Esophagus muscularis mucosa (tissue), 4 donors: Measurements from ENCODE around the gene UCHL3. TPM values are rescaled to one million over a fixed set of nuclear protein-coding genes. Genes with fewer than 3 reads are reported as not detected.

ENCODE experiments used
- DNase-seq: peaks from one replicate; pipeline ENCODE4 v3.0.0-alpha.2; 2017; ENCODE audit errors: extremely low spot score
- H3K27ac ChIP-seq, 4 donors: fragments of 200-600 bp; sonication (generic); replicated peaks in 1 of 4; 1 replicate in 3 of 4; 2 replicates in 1 of 4; pipeline ENCODE4 v1.5.1; 2016 to 2019; ENCODE audit warnings: mild to moderate bottlenecking in 1 of 4
- H3K27me3 ChIP-seq, 4 donors: fragments of 200-600 bp; sonication (generic); one replicate each; pipeline versions ENCODE4 v1.5.1 to v1.6.0; 2016 to 2019
- H3K36me3 ChIP-seq, 4 donors: fragments of 200-600 bp; sonication (generic); one replicate each; pipeline ENCODE4 v1.5.1; 2016 to 2019
- H3K4me1 ChIP-seq, 4 donors: fragments of 200-600 bp; sonication (generic); one replicate each; pipeline ENCODE4 v1.5.1; 2016 to 2019
- H3K4me3 ChIP-seq, 4 donors: fragments of 200-600 bp; sonication (generic); 1 replicate in 2 of 4; 2 replicates in 2 of 4; pipeline ENCODE4 v1.5.1; 2016 to 2019; ENCODE audit warnings: mild to moderate bottlenecking in 4 of 4, moderate library complexity in 1 of 4
- H3K9me3 ChIP-seq, 4 donors: fragments of 200-600 bp; sonication (generic); 1 replicate in 3 of 4; 2 replicates in 1 of 4; pipeline ENCODE4 v1.5.1; 2016 to 2019
- EP300 ChIP-seq: sonication (generic); formaldehyde crosslinking; IDR thresholded peaks from one replicate; pipeline ENCODE4 v1.6.1; 2017; ENCODE audit warnings: antibody characterized with exemption
- POLR2A ChIP-seq: fragments of 450-650 bp; IDR thresholded peaks from one replicate; pipeline ENCODE4 v1.6.1; 2017; ENCODE audit warnings: antibody characterized with exemption, moderate library complexity, mild to moderate bottlenecking, low read depth
- POLR2AphosphoS5 ChIP-seq, 2 donors: sonication (generic); formaldehyde crosslinking; IDR thresholded peaks; one replicate each; pipeline ENCODE4 v1.6.1; 2017; ENCODE audit warnings: antibody characterized with exemption in 2 of 2
- WGBS: methylation state at CpG from one replicate; pipeline ENCODE4 v1.1.5; 2018; 5-methylcytosine and 5-hydroxymethylcytosine counted together
- intact Hi-C: fragments of 100-400 bp; cut with DNase I; formaldehyde crosslinking; loops from one replicate; pipeline ENCODE4 v1.15.1; 2023
- total RNA-seq, 4 donors: library from RNA; depleted of rRNA; stranded (reverse); fragments of >200 nt; gene quantifications; one replicate each; pipeline versions ENCODE4 v1.1.0 to v1.2.1, GENCODE V29; 2016
- TF ChIP-seq, protein P1 (sequence below), 3 experiments: fragments of 200-600 bp in 2 of 3; fragments of 450-650 bp in 1 of 3; sonication (generic) in 2 of 3; IDR thresholded peaks; one replicate each; pipeline ENCODE4 v1.5.1; 2017 to 2019; ENCODE audit warnings: antibody characterized with exemption in 3 of 3, mild to moderate bottlenecking in 2 of 3, moderate library complexity in 1 of 3

The UCHL3 gene
- total RNA-seq, 4 donors from 2014 or later, result 11.2 to 32.3 (median 23.5) TPM

DNA sequence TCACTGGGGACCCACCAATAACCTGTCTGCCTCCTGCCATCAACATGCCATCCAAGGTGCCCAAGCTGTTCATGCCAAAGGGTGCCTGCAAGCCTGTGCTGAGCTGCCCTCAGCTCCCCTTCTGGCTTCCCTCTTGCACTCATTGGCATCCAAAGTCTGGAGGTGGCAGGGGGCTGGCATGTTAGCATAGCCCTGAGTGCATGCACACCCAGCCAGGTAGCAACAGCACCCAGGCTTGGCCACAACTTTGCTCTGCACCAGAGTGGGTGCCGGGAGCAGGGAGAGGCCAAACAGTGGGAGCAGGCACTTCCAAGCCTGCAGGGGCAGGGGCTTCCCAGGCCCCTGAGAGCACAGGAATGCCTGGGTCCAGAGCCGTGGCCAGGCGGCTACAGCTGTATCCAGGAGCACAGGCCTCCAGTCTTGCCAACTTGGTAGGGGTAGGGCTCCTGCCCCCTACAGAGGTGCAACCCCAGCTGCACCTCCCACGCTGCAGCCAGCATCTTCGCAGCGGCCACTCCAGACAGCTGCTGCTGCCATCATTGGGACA is 41.5 kb upstream of the UCHL3 start:
- WGBS, result 90% methylated on average over 6 of the region's 6 CpGs
- DNase-seq, result no peak
- TF ChIP-seq, protein P1, sequence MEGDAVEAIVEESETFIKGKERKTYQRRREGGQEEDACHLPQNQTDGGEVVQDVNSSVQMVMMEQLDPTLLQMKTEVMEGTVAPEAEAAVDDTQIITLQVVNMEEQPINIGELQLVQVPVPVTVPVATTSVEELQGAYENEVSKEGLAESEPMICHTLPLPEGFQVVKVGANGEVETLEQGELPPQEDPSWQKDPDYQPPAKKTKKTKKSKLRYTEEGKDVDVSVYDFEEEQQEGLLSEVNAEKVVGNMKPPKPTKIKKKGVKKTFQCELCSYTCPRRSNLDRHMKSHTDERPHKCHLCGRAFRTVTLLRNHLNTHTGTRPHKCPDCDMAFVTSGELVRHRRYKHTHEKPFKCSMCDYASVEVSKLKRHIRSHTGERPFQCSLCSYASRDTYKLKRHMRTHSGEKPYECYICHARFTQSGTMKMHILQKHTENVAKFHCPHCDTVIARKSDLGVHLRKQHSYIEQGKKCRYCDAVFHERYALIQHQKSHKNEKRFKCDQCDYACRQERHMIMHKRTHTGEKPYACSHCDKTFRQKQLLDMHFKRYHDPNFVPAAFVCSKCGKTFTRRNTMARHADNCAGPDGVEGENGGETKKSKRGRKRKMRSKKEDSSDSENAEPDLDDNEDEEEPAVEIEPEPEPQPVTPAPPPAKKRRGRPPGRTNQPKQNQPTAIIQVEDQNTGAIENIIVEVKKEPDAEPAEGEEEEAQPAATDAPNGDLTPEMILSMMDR (IDR thresholded peaks at IDR 0.05), result no peak
- TF ChIP-seq EP300 (no peak), POLR2A (no peak), POLR2AphosphoS5 (IDR thresholded peaks at IDR 0.05) (no peak)
- H3K4me3 ChIP-seq, result no peak overlapping the region
- no peaks in the 10 kb centered on the region for H3K4me1 ChIP-seq
- H3K27me3 ChIP-seq, result no peaks in the 10 kb centered on the region
- H3K9me3 ChIP-seq, result no peaks in the 10 kb centered on the region
- H3K36me3 ChIP-seq, result no peaks in the 10 kb centered on the region
- intact Hi-C loops, result no loop called here
- H3K27ac ChIP-seq, result no peak overlapping the region

DNA sequence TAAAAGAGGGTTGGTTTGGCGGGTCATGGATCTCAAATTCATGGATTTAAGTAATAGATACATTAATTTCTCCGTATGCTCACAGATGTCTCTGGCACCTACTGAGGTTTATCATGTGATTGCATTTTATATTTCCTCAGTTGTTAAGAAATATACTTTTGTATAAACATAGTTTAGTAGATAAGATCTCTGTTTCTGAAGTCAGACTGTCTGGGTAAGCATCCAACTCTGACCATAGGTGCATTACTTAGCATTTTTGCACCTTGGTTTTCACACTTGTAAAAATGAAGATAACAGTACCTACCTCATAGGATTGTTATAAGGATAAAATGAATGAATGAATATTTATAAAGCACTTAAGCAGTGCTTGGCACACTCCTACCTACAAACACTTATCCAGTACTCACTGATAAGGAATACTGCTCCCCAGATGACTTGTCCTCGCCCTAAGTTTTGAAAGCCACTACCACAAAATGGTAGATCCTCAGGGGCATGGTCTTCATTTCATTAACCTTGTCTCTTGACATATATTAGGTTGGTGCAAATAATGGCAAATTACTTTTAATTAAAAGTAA is 38.5 kb upstream of the UCHL3 start:
- intact Hi-C loops, result no loop called here
- no peak overlapping the region for H3K4me3 ChIP-seq
- H3K36me3 ChIP-seq, result no peaks in the 10 kb centered on the region

DNA sequence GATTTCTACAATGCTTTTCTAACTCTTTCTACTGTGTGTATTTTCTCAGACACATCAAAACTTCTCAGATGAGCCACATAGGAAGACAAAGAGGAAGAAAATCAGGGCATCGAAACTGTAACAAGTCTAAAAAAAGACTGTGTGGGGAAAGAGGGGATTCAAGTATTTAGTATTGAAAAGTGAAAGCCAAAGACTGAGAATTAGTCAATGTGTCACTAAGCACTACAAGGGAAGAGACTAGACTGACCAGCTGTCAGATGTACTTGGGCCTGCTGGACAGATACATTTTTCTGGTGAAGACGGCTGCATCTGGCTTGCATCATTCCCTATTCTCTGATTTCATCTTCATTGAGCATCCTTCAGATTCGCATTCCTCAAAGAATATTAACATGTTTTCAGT is 37.3 kb upstream of the UCHL3 start:
- no peak for TF ChIP-seq EP300
- no peak for TF ChIP-seq POLR2A
- TF ChIP-seq POLR2AphosphoS5 (IDR thresholded peaks at IDR 0.05), result no peak
- TF ChIP-seq, protein P1 (IDR thresholded peaks at IDR 0.05), result no peak
- H3K27me3 ChIP-seq, result no peaks in the 10 kb centered on the region
- intact Hi-C loops, result no loop called here
- no peaks in the 10 kb centered on the region for H3K9me3 ChIP-seq
- no peaks in the 10 kb centered on the region for H3K4me1 ChIP-seq
- no peak overlapping the region for H3K4me3 ChIP-seq
- no peak overlapping the region for H3K27ac ChIP-seq
- H3K36me3 ChIP-seq, result no peaks in the 10 kb centered on the region
- 59% methylated on average over 3 of the region's 3 CpGs for WGBS
- no peak for DNase-seq

More for the DNA sequence above, 38.5 kb upstream of the UCHL3 start:
- H3K27me3 ChIP-seq, result no peaks in the 10 kb centered on the region
- no peak for DNase-seq
- H3K27ac ChIP-seq, result no peak overlapping the region
- TF ChIP-seq POLR2AphosphoS5 (IDR thresholded peaks at IDR 0.05) (no peak), EP300 (no peak), POLR2A (no peak)
- TF ChIP-seq, protein P1 (IDR thresholded peaks at IDR 0.05), result no peak
- no peaks in the 10 kb centered on the region for H3K9me3 ChIP-seq
- 97% methylated on average over 3 of the region's 3 CpGs for WGBS
- no peaks in the 10 kb centered on the region for H3K4me1 ChIP-seq

DNA sequence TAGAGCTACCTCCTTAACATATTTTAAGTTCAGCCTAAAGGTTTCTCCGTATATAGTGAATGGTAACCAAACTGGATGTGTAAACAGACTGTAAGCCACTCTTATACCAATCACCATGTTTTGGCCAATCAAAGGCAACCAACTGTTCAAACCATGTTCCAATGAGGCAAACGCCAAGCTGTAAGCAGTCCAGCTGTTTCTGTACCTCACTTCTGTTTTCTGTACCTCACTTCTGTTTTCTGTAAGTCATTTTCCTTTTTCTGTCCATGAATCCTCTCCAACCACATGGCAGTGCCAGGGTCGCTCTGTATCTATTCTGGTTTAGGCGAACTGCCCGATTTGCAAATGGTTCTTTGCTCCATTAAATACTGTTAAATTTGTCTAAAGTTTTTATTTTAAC is 36.3 kb upstream of the UCHL3 start:
- intact Hi-C loops, result no loop called here
- H3K4me3 ChIP-seq, result no peak overlapping the region
- no peak for DNase-seq
- H3K36me3 ChIP-seq, result no peaks in the 10 kb centered on the region
- 88% methylated on average over 5 of the region's 5 CpGs for WGBS
- H3K27ac ChIP-seq, result no peak overlapping the region
- H3K9me3 ChIP-seq, result no peaks in the 10 kb centered on the region
- H3K27me3 ChIP-seq, result no peaks in the 10 kb centered on the region
- TF ChIP-seq, protein P1 (IDR thresholded peaks at IDR 0.05), result no peak
- H3K4me1 ChIP-seq, result no peaks in the 10 kb centered on the region
